HepG2 (cell line): ENCODE data around the gene FGF2. TPM values are rescaled to one million over a fixed set of nuclear protein-coding genes. Genes with fewer than 3 reads are reported as not detected.

Experiments used
- ATAC-seq: fragments of 200-7000 bp; cut with Tn5 transposase; 3 replicates; pipeline ENCODE4 v1.9.1; 2020; ENCODE audit warnings: mild to moderate bottlenecking, moderate library complexity
- BruUV-seq: library from RNA; stranded (reverse); fragments of 400-500 nt; replicated peaks from 2 replicates; lab custom pipeline; 2021; lab: Mats Ljungman, UMichigan
- CTCF ChIA-PET: fragments of 300-600 bp; formaldehyde crosslinking; extraction: SDS; loops from one replicate; lab custom pipeline; 2021; ENCODE audit warnings: low total read pairs, inconsistent platforms, low intra/inter-chr PET ratio; lab: Yijun Ruan, JAX
- POLR2A ChIA-PET: fragments of 350-600 bp; sonication (Branson Sonifier 250); formaldehyde crosslinking; loops from one replicate; lab custom pipeline; 2020; ENCODE audit warnings: antibody characterized with exemption, inconsistent platforms; lab: Yijun Ruan, JAX
- DNase-seq: peaks from one replicate; pipeline ENCODE4 v3.0.0-alpha.2; 2015; ENCODE audit warnings: low spot score
- FAIRE-seq: peaks from 3 replicates; lab custom pipeline; 2011; peaks lifted over from hg19 to GRCh38; lab: Jason Lieb, UNC
- H2AFZ ChIP-seq: one replicate; pipeline ENCODE4 v1.6.1; 2011; ENCODE audit warnings: low read length, inconsistent platforms
- H3K27ac ChIP-seq: fragments of 300-600 bp; 3 replicates; pipeline ENCODE4 v1.8.0; 2011; ENCODE audit warnings: mixed run types, mild to moderate bottlenecking, mixed read lengths, low read length, inconsistent platforms; ENCODE audit not compliant: insufficient read depth; ENCODE audit errors: extremely low read length
- H3K27me3 ChIP-seq, 2 experiments: fragments of 200-600 bp in 1 of 2; 2 replicates in 1 of 2; 3 replicates in 1 of 2; pipeline versions ENCODE4 v1.6.0 to v1.8.0; 2011; ENCODE audit warnings: low read length in 2 of 2, mild to moderate bottlenecking in 2 of 2, moderate library complexity in 2 of 2, inconsistent platforms in 1 of 2; ENCODE audit not compliant: insufficient read depth in 2 of 2, control insufficient read depth in 1 of 2
- H3K36me3 ChIP-seq, 2 experiments: fragments of 200-600 bp in 1 of 2; replicated peaks in 1 of 2; 2 replicates in 1 of 2; 3 replicates in 1 of 2; pipeline versions ENCODE4 v1.5.1 to v1.8.0; 2011; ENCODE audit warnings: low read length in 2 of 2, inconsistent platforms in 1 of 2; ENCODE audit not compliant: insufficient read depth in 2 of 2, control insufficient read depth in 1 of 2
- H3K4me1 ChIP-seq: 2 replicates; pipeline ENCODE4 v1.5.1; 2012; ENCODE audit warnings: low read length, inconsistent platforms; ENCODE audit not compliant: insufficient read depth
- H3K4me2 ChIP-seq: 2 replicates; pipeline ENCODE4 v1.6.0; 2011; ENCODE audit warnings: low read depth, low read length, inconsistent platforms
- H3K4me3 ChIP-seq, 3 experiments: fragments of 200-600 bp in 1 of 3; sonication (generic), shearing (Covaris generic) in 1 of 3; replicated peaks in 1 of 3; 2 replicates each; pipeline ENCODE4 v1.5.1; 2011 to 2016; ENCODE audit warnings: low read length in 3 of 3, inconsistent platforms in 2 of 3, low read depth in 2 of 3, mild to moderate bottlenecking in 2 of 3, control low read depth in 1 of 3, mixed read lengths in 1 of 3; ENCODE audit not compliant: insufficient read depth in 1 of 3
- H3K79me2 ChIP-seq: one replicate; pipeline ENCODE4 v1.6.1; 2011; ENCODE audit warnings: low read length, inconsistent platforms; ENCODE audit not compliant: insufficient read depth
- H3K9ac ChIP-seq: 2 replicates; pipeline ENCODE4 v1.6.0; 2011; ENCODE audit warnings: mild to moderate bottlenecking, low read depth, low read length, inconsistent platforms; ENCODE audit not compliant: insufficient read depth
- H3K9me3 ChIP-seq: 2 replicates; pipeline ENCODE4 v1.5.1; 2012; ENCODE audit warnings: mild to moderate bottlenecking, low read length
- H4K20me1 ChIP-seq: 2 replicates; pipeline ENCODE4 v1.6.0; 2011; ENCODE audit warnings: inconsistent platforms, mild to moderate bottlenecking, low read length, moderate library complexity; ENCODE audit not compliant: insufficient read depth
- ASH2L ChIP-seq: fragments of 300-600, 200-600 bp; sonication (generic); IDR thresholded peaks from 2 replicates; pipeline ENCODE4 v1.7.0; 2017; ENCODE audit warnings: low read depth, mild to moderate bottlenecking, moderate library complexity, mixed read lengths, low read length; ENCODE audit not compliant: insufficient read length
- ERF ChIP-seq: IDR thresholded peaks from 2 replicates; pipeline ENCODE4 v1.6.1; 2018; ENCODE audit warnings: missing biosample characterization, missing genetic modification reagents
- HMGA1 ChIP-seq: sonication (generic); formaldehyde crosslinking; conservative IDR thresholded peaks from 2 replicates; pipeline ENCODE4 v1.4.0; 2020; ENCODE audit warnings: missing genetic modification reagents
- JARID2 ChIP-seq: sonication (generic); formaldehyde crosslinking; IDR thresholded peaks from 2 replicates; pipeline ENCODE4 v1.8.1; 2023; ENCODE audit warnings: missing genetic modification reagents, inconsistent platforms; ENCODE audit not compliant: insufficient replicate concordance
- RBFOX2 ChIP-seq: fragments of 200-400 bp; formaldehyde crosslinking; IDR thresholded peaks from 2 replicates; pipeline ENCODE4 v1.6.1; 2017; ENCODE audit warnings: low read depth, mild to moderate bottlenecking, low read length
- SATB2 ChIP-seq: sonication (generic); formaldehyde crosslinking; IDR thresholded peaks from 2 replicates; pipeline ENCODE4 v1.5.0; 2020; ENCODE audit warnings: missing genetic modification reagents
- ZNF18 ChIP-seq: sonication (generic); formaldehyde crosslinking; IDR thresholded peaks from 2 replicates; pipeline ENCODE4 v1.8.0; 2022; ENCODE audit warnings: mild to moderate bottlenecking, missing genetic modification reagents; ENCODE audit not compliant: insufficient replicate concordance
- ZNF761 ChIP-seq: sonication (generic); formaldehyde crosslinking; conservative IDR thresholded peaks from 2 replicates; pipeline ENCODE4 v1.4.0; 2020; ENCODE audit warnings: mild to moderate bottlenecking, missing genetic modification reagents
- WGBS: methylation state at CpG from one replicate; pipeline ENCODE4 v1.1.6; 2017; ENCODE audit warnings: low lambda C conversion rate; 5-methylcytosine and 5-hydroxymethylcytosine counted together
- in situ Hi-C: cut with HindIII; loops from 2 replicates; pipeline ENCODE4 v1.10.0; 2017; ENCODE audit warnings: low pct_unique_long_range_greater_than_20kb; ENCODE audit not compliant: extremely low pct_ligation_motif_present
- intact Hi-C: fragments of 100-400 bp; cut with micrococcal nuclease; formaldehyde crosslinking; loops from one replicate; pipeline ENCODE4 v1.10.0; 2022; ENCODE audit not compliant: unreplicated experiment
- polyA plus RNA-seq, 8 experiments: library from polyadenylated mRNA; depleted of rRNA in 3 of 8; stranded (reverse) in 7 of 8; unstranded in 1 of 8; fragments of >200 nt; fragmentation: Illumina TruSeq in 4 of 8; extraction: Trizol in 4 of 8; gene quantifications; 2 replicates each; pipeline versions ENCODE4 v1.2.1 to v1.2.3, GENCODE V29; 2011 to 2016; ENCODE audit warnings: low read depth in 4 of 8, missing spikeins in 1 of 8, mixed read lengths in 1 of 8; ENCODE audit not compliant: insufficient read depth in 1 of 8
- total RNA-seq, 5 experiments: library from RNA; depleted of rRNA; stranded (reverse); fragments of >200 nt; fragmentation: Illumina TruSeq; extraction: Trizol; gene quantifications; 2 replicates each; pipeline ENCODE4 v1.2.3, GENCODE V29; 2016; ENCODE audit warnings: low read depth in 1 of 5
- TF ChIP-seq, protein P1 (sequence below): sonication (generic); formaldehyde crosslinking; IDR thresholded peaks from 2 replicates; pipeline ENCODE4 v1.5.0; 2020; ENCODE audit warnings: missing genetic modification reagents, mild to moderate bottlenecking, borderline replicate concordance

The FGF2 gene
- total and polyA plus RNA-seq, 2 of the 13 experiments (the other 11 are each of a cell fraction or from before 2014, with no cell fraction given): 0.01 to 0.02 TPM

DNA sequence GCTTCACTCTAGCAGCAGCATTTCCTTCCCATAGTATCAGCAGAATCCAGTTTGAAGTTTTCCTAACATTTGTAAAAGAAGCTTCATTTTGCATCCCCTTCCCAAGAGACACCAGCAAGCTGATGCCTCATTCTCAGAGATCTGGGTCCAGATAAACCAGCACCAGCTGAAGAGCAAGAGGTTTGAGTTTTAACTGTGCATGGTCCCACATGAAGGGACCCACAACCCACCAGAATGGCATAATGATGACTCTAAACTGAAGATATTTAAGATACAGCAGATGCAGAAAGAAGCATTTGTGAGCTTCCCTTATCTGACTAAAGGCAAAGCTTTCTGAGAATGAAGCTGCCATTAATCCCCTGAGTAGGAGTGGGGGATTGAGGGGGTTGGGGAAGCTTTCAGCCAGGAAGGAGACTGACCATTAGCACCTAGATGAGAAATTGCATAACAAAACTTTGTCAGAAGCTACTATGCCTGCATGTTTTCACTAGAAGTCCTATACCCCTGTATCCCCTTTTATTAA is 77.2 kb downstream of the FGF2 start (continued):
- no peak for TF ChIP-seq ZNF761 (CRISPR knock-in tag)
- TF ChIP-seq RBFOX2: no peak
- TF ChIP-seq, all 625 proteins: peak for 0

GRCh38 chr4:122906859-122907305 is 80.3 kb downstream of the FGF2 start:
- WGBS: 92% methylated on average over 7 of the region's 7 CpGs
- intact Hi-C loops: no loop called here
- Histone ChIP-seq H3K27me3 (no peaks in the 10 kb centered on the region), H3K36me3 (no peaks in the 10 kb centered on the region; a peak in 1 of 5 replicates), H3K9me3 (no peaks in the 10 kb centered on the region), H3K4me2 (no peak overlapping the region), H4K20me1 (no peaks in the 10 kb centered on the region), H3K27ac (no peak overlapping the region), H3K4me1 (peaks cover 12% of the 10 kb centered on the region), H2AFZ (no peak overlapping the region), H3K9ac (no peak overlapping the region), H3K4me3 (no peak overlapping the region), H3K79me2 (no peaks in the 10 kb centered on the region)
- POLR2A ChIA-PET: no interaction called here
- DNase-seq (no peak), FAIRE-seq (no peak), ATAC-seq (no peak)
- no TSS peak for BruUV-seq
- TF ChIP-seq SATB2 (CRISPR knock-in tag): no peak
- TF ChIP-seq ASH2L: no peak
- no peak for TF ChIP-seq JARID2 (CRISPR knock-in tag)
- TF ChIP-seq HMGA1: no peak
- TF ChIP-seq ERF (CRISPR knock-in tag): no peak
- TF ChIP-seq, protein P1, sequence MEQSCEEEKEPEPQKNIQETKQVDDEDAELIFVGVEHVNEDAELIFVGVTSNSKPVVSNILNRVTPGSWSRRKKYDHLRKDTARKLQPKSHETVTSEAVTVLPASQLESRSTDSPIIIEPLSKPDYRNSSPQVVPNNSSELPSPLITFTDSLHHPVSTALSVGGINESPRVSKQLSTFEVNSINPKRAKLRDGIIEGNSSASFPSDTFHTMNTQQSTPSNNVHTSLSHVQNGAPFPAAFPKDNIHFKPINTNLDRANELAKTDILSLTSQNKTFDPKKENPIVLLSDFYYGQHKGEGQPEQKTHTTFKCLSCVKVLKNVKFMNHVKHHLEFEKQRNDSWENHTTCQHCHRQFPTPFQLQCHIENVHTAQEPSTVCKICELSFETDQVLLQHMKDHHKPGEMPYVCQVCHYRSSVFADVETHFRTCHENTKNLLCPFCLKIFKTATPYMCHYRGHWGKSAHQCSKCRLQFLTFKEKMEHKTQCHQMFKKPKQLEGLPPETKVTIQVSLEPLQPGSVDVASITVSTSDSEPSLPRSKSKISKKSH (CRISPR knock-in tag): no peak
- no peak for TF ChIP-seq ZNF18 (CRISPR knock-in tag)
- in situ Hi-C loops: no loop called here
- CTCF ChIA-PET: no interaction called here
